ENCODE results near the gene OR2T4.

The OR2T4 gene

DNA sequence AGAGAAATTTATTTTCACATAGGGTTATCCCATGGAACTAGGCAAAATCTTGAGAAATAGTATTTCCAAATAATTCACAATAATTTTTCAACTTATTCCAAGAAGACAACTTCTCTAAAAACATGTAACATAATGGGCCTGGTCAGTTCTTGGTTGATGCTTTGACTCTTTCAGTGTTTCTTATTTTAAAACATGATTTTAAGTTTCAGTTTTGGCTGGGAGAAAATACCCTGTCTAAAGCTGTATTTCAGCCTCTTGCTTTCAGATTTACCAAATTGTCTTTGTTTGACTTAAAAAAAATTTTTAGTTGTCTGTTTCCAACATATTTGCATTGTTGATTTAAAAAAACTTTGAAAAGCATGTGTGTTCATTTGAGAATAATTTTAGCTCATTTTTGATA is 5.1 kb downstream of the OR2T4 start:
- no peak for DNase-seq (ENCODE audit: low read depth)
- H3K4me3 ChIP-seq (ENCODE audit: low read depth, low read length), result no peak overlapping the region
- in situ Hi-C loops (cut with HindIII; ENCODE audit: low sequenced_read_pairs), result no loop called here
- TF ChIP-seq, protein P1, sequence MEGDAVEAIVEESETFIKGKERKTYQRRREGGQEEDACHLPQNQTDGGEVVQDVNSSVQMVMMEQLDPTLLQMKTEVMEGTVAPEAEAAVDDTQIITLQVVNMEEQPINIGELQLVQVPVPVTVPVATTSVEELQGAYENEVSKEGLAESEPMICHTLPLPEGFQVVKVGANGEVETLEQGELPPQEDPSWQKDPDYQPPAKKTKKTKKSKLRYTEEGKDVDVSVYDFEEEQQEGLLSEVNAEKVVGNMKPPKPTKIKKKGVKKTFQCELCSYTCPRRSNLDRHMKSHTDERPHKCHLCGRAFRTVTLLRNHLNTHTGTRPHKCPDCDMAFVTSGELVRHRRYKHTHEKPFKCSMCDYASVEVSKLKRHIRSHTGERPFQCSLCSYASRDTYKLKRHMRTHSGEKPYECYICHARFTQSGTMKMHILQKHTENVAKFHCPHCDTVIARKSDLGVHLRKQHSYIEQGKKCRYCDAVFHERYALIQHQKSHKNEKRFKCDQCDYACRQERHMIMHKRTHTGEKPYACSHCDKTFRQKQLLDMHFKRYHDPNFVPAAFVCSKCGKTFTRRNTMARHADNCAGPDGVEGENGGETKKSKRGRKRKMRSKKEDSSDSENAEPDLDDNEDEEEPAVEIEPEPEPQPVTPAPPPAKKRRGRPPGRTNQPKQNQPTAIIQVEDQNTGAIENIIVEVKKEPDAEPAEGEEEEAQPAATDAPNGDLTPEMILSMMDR (IDR thresholded peaks at IDR 0.05; ENCODE audit: low read depth, low read length, missing control alignments), result no peak

GRCh38 chr1:248372394-248372793 is 10.9 kb downstream of the OR2T4 start:
- in situ Hi-C loops (cut with HindIII; ENCODE audit: low sequenced_read_pairs), result no loop called here
- no peak overlapping the region for H3K4me3 ChIP-seq (ENCODE audit: low read depth, low read length)
- DNase-seq (ENCODE audit: low read depth), result no peak
- TF ChIP-seq, protein P1 (IDR thresholded peaks at IDR 0.05; ENCODE audit: low read depth, low read length, missing control alignments), result no peak

DNA sequence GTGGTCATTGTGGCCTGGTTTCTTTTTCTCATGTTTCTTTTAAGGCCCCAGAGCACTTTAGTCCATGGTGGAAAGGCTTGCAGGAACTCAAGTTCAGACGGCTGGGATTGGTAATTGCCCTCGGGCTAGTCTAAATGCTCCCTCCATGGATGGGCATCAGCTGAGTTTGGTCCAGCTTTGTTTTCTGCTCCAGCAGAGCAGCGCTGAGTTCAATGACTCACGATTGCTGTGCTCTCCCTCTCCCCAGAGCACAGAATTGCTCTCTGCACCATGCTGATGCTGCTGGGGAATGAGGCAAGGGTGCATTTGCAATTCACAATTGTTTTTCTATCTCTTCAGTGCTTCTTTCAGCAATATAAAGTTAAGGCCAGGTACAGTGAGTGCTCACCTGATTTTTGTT is 12.3 kb downstream of the OR2T4 start:
- DNase-seq (ENCODE audit: low read depth), result no peak
- in situ Hi-C loops (cut with HindIII; ENCODE audit: low sequenced_read_pairs), result no loop called here

GRCh38 chr1:248375446-248375845 is 14.0 kb downstream of the OR2T4 start, which contains the start of gene OR2T6:
Gene OR2T6, plus strand, starts transcription at chr1:248375746. Its CDS starts 11,863 bp downstream, at chr1:248387609.
- in situ Hi-C loops (cut with HindIII; ENCODE audit: low sequenced_read_pairs), result no loop called here
- TF ChIP-seq, protein P1 (IDR thresholded peaks at IDR 0.05; ENCODE audit: low read depth, low read length, missing control alignments), result no peak
- no peak within 1 kb of the TSS for H3K4me3 ChIP-seq (ENCODE audit: low read depth, low read length)
- DNase-seq (ENCODE audit: low read depth), result no peak

More for the DNA sequence above, 12.3 kb downstream of the OR2T4 start:
- H3K4me3 ChIP-seq (ENCODE audit: low read depth, low read length), result no peak overlapping the region
- TF ChIP-seq, protein P1 (IDR thresholded peaks at IDR 0.05; ENCODE audit: low read depth, low read length, missing control alignments), result no peak

GRCh38 chr1:248376916-248377315 is 15.5 kb downstream of the OR2T4 start:
- TF ChIP-seq, protein P1 (IDR thresholded peaks at IDR 0.05; ENCODE audit: low read depth, low read length, missing control alignments), result no peak
- DNase-seq (ENCODE audit: low read depth), result no peak
- in situ Hi-C loops (cut with HindIII; ENCODE audit: low sequenced_read_pairs), result no loop called here
- no peak overlapping the region for H3K4me3 ChIP-seq (ENCODE audit: low read depth, low read length)

DNA sequence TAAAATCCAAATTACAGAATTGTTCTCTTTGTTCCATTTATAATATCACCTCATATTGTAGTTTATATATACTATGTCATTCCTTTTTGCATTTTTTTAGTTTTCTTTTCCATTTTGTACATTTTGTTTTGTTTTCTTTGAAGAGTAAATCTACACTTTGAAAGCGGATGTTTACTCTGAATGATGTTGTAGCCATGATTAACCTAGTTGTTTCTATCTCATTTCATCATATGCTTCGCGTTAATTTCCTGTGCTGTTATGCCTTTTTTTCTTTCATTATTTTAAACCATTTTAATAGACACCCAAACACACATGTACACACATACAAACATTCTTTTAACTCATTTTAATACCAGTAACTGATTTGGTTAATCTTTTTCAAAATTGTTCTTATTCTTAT is 19.4 kb downstream of the OR2T4 start:
- no peak for DNase-seq (ENCODE audit: low read depth)
- in situ Hi-C loops (cut with HindIII; ENCODE audit: low sequenced_read_pairs), result no loop called here
- TF ChIP-seq, protein P1 (IDR thresholded peaks at IDR 0.05; ENCODE audit: low read depth, low read length, missing control alignments), result no peak
- H3K4me3 ChIP-seq (ENCODE audit: low read depth, low read length), result no peak overlapping the region

GRCh38 chr1:248388426-248388825 is 27.0 kb downstream of the OR2T4 start:
- no peak overlapping the region for H3K4me3 ChIP-seq (ENCODE audit: low read depth, low read length)
- DNase-seq (ENCODE audit: low read depth), result no peak
- TF ChIP-seq, protein P1 (IDR thresholded peaks at IDR 0.05; ENCODE audit: low read depth, low read length, missing control alignments), result no peak
- in situ Hi-C loops (cut with HindIII; ENCODE audit: low sequenced_read_pairs), result no loop called here

Data from astrocyte of the cerebellum (primary cell).